ENCODE measurements around the gene MB.

Gene MB

GRCh38 chr22:35605851-35606481 is 11.2 kb downstream of the MB start:
- TF ChIP-seq, protein P1, sequence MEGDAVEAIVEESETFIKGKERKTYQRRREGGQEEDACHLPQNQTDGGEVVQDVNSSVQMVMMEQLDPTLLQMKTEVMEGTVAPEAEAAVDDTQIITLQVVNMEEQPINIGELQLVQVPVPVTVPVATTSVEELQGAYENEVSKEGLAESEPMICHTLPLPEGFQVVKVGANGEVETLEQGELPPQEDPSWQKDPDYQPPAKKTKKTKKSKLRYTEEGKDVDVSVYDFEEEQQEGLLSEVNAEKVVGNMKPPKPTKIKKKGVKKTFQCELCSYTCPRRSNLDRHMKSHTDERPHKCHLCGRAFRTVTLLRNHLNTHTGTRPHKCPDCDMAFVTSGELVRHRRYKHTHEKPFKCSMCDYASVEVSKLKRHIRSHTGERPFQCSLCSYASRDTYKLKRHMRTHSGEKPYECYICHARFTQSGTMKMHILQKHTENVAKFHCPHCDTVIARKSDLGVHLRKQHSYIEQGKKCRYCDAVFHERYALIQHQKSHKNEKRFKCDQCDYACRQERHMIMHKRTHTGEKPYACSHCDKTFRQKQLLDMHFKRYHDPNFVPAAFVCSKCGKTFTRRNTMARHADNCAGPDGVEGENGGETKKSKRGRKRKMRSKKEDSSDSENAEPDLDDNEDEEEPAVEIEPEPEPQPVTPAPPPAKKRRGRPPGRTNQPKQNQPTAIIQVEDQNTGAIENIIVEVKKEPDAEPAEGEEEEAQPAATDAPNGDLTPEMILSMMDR (conservative IDR thresholded peaks at IDR 0.05; ENCODE audit: low read depth, low read length), result no peak
- H3K27me3 ChIP-seq (ENCODE audit: insufficient read depth, low read depth), result no peaks in the 10 kb centered on the region
- no peaks in the 10 kb centered on the region for H3K4me1 ChIP-seq (ENCODE audit: low read depth, poor library complexity, severe bottlenecking)
- no peak overlapping the region for H2AFZ ChIP-seq (ENCODE audit: low read depth)
- no peaks in the 10 kb centered on the region for H3K36me3 ChIP-seq (ENCODE audit: insufficient read depth)
- H3K9ac ChIP-seq, result no peak overlapping the region
- H3K4me2 ChIP-seq, result no peak overlapping the region
- no peak overlapping the region for H3K27ac ChIP-seq
- no peak overlapping the region for H3K4me3 ChIP-seq (IDR thresholded peaks at IDR 0.05; ENCODE audit: insufficient read depth, low read depth, low read length)
- H4K20me1 ChIP-seq (ENCODE audit: insufficient read depth), result no peaks in the 10 kb centered on the region
- no peaks in the 10 kb centered on the region for H3K79me2 ChIP-seq (ENCODE audit: insufficient read depth, low read depth)

GRCh38 chr22:35605369-35605680 is 11.8 kb downstream of the MB start:
- Histone ChIP-seq H3K4me1 (ENCODE audit: low read depth, poor library complexity, severe bottlenecking) (no peaks in the 10 kb centered on the region), H3K4me2 (no peak overlapping the region), H3K4me3 (IDR thresholded peaks at IDR 0.05; ENCODE audit: insufficient read depth, low read depth, low read length) (no peak overlapping the region), H3K79me2 (ENCODE audit: insufficient read depth, low read depth) (no peaks in the 10 kb centered on the region), H3K36me3 (ENCODE audit: insufficient read depth) (no peaks in the 10 kb centered on the region), H2AFZ (ENCODE audit: low read depth) (no peak overlapping the region), H4K20me1 (ENCODE audit: insufficient read depth) (no peaks in the 10 kb centered on the region), H3K27ac (no peak overlapping the region), H3K9ac (no peak overlapping the region), H3K27me3 (ENCODE audit: insufficient read depth, low read depth) (no peaks in the 10 kb centered on the region)
- TF ChIP-seq, protein P1 (conservative IDR thresholded peaks at IDR 0.05; ENCODE audit: low read depth, low read length), result no peak

DNA sequence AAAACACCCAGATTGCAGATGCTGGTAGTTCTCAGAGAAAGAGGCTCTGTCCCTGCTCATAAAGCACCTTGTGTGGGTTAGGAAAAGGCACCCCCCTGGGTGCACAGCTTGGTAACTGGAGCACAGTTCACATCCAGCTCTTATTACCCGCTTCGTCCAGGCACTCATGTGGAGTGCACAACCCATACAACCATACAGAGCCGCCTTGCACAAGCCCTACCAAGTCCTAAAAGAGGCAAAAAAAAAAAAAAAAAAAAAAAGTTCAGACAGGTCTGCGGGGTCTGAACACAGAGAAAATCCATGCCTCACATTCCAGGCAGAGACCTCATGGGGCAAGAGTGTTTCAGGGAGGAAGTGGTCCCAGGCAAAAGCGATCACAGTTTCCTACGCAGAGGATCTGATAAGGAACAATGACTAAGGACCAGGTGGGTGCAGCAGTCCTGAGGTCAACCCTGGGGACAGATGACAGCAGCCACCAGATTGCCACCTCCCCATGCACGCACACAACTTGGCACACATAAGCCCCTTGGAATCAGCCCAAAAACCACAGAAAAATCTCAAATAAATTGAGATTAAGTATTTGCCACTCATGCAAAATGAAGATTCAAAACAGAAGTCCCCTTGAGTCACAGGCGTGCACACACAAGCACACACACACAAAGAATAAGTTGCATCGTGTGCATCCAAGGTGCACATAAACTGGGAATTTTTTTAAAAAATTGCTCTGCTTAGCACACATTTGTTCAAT is 12.3 kb downstream of the MB start:
- H3K36me3 ChIP-seq (ENCODE audit: insufficient read depth), result no peaks in the 10 kb centered on the region
- no peak overlapping the region for H3K4me3 ChIP-seq (IDR thresholded peaks at IDR 0.05; ENCODE audit: insufficient read depth, low read depth, low read length)
- H2AFZ ChIP-seq (ENCODE audit: low read depth), result no peak overlapping the region
- no peaks in the 10 kb centered on the region for H4K20me1 ChIP-seq (ENCODE audit: insufficient read depth)
- no peak overlapping the region for H3K27ac ChIP-seq
- TF ChIP-seq, protein P1 (conservative IDR thresholded peaks at IDR 0.05; ENCODE audit: low read depth, low read length), result no peak
- no peaks in the 10 kb centered on the region for H3K79me2 ChIP-seq (ENCODE audit: insufficient read depth, low read depth)
- H3K9ac ChIP-seq, result no peak overlapping the region
- no peak overlapping the region for H3K4me2 ChIP-seq
- H3K4me1 ChIP-seq (ENCODE audit: low read depth, poor library complexity, severe bottlenecking), result no peaks in the 10 kb centered on the region
- no peaks in the 10 kb centered on the region for H3K27me3 ChIP-seq (ENCODE audit: insufficient read depth, low read depth)

DNA sequence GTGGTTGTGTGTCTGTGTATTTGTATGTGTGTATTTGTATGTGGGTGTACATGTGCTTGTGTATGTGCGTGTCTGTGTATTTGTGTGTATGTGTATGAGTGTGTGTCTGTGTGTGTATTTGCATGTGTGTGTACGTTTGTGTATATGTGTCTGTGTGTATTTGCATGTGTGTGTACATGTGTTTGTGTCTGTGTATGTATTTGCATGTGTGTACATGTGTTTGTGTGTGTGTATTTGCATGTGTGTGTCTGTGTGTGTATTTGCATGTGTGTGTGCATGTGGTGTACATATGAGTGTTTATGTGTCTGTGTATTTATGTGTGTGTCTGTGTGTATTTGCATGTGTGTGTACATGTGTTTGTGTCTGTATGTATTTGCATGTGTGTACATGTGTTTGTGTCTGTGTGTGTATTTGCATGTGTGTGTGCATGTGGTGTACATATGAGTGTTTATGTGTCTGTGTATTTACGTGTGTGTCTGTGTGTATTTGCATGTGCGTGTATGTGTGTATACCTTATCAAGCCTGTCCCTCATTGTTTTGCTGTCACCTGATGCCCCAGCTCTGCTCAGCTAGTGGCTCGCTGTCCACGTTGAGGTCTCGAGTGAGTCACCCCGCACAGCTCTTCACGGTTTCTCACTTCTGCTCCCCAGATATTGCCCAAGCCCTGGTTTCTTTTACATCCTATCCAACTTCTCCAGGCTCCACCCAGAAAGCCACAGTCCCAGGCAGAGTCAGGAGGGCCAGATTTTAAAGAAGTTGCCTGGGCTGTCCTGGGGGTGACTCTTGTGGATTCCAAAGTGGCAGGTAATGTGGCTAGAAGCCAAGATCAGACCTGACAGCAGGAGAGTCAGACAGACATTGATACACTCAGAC is 15.2 kb downstream of the MB start:
- H3K27ac ChIP-seq, result no peak overlapping the region
- no peaks in the 10 kb centered on the region for H3K36me3 ChIP-seq (ENCODE audit: insufficient read depth)
- H2AFZ ChIP-seq (ENCODE audit: low read depth), result no peak overlapping the region

More for the DNA sequence above, 15.2 kb downstream of the MB start:
- Histone ChIP-seq H3K4me2 (no peak overlapping the region), H3K9ac (no peak overlapping the region), H4K20me1 (ENCODE audit: insufficient read depth) (no peaks in the 10 kb centered on the region), H3K79me2 (ENCODE audit: insufficient read depth, low read depth) (no peaks in the 10 kb centered on the region), H3K4me1 (ENCODE audit: low read depth, poor library complexity, severe bottlenecking) (no peaks in the 10 kb centered on the region), H3K27me3 (ENCODE audit: insufficient read depth, low read depth) (no peaks in the 10 kb centered on the region), H3K4me3 (IDR thresholded peaks at IDR 0.05; ENCODE audit: insufficient read depth, low read depth, low read length) (no peak overlapping the region)
- TF ChIP-seq, protein P1 (conservative IDR thresholded peaks at IDR 0.05; ENCODE audit: low read depth, low read length), result no peak
